Measurements from ENCODE around the gene NHLRC4.

NHLRC4 gene

DNA sequence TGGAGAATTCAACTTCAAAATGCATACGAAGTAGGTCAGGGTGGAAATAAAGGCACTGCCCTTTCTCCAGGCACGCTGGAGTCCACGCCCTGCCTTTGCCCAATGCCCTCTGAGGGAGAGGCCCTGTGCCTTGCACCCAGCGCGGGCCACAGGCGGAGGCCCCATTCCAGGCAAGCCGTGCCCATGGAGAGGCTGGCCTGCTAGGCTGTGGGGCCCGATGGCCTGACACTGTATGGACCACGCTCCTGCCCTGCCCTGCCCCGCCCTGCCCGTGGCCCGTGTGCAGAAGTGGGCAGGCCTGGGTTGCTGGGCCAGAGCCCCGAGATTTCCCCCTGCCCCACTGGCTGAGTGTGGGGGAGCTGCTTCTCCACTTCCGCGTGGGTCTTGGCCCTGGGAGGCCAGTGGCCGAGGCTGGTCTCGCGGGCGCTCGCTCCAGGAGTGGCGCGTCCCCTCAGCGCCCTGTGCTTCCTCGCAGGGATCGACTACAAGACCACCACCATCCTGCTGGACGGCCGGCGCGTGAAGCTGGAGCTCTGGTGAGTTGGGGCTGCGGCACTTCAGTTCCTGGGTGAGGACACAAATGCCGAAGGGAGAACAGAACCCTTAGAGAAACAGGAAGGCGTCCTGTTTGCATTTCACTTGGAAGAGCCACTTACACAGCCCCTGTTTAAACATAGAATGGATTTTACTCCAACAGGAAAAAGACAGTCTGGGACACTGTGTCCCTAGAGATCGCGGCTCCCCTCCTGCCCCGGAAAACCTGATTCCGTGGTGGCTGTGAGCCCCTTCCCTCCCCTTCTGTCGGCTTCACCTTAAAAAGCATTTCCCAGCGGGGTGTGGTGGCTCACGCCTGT lies 50.2 kb downstream of the NHLRC4 start:
- TF ChIP-seq ZFX (IDR thresholded peaks at IDR 0.05; ENCODE audit: borderline replicate concordance), result no peak
- no peak for TF ChIP-seq CTCF (IDR thresholded peaks at IDR 0.05)
- H3K27ac ChIP-seq, result no peak overlapping the region

DNA sequence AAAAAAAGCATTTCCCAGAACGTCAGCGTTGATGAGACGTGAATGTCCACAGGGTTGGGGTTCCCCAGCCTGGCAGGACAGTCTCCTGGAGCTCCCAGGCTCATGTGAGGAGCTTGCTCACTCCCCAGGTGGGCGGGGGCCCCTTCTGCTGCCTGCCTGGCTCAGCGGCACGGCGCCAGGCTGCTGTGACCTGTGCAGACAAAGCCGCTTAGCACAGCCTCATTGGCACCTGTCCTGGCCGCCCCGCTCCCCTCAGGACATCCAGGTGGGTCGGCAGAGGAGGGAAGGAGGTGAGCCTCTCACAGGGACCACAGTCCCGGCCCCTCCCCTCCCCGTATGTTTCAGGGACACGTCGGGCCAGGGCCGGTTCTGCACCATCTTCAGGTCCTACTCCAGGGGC lies 51.0 kb downstream of the NHLRC4 start:
- H3K27ac ChIP-seq, result no peak overlapping the region
- TF ChIP-seq ZFX (IDR thresholded peaks at IDR 0.05; ENCODE audit: borderline replicate concordance) (no peak), CTCF (IDR thresholded peaks at IDR 0.05) (no peak)

Data from 22Rv1 (cell line).